ENCODE measurements around the gene KLK3.

DNA sequence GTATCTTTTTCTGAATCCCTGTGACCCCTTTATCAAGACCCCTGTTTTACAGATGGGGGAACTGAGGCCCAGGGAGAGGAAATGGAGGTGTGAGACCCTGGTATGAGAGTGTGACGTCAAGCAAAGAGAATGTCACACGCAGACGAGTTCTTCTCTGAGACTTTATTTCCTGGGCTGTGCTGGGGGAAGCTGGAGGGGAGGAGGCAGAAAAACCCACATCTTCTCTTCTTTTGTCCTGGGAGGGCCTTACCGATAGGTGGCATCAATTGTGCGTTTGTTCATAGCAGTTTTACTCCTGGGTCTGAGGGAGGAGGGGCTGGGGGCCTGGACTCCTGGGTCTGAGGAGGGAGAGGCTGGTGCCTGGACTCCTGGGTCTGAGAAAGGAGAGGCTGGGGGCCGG, 16.5 kb upstream of the KLK3 start:
- TF ChIP-seq CTCF (IDR thresholded peaks at IDR 0.05) (no peak), POLR2A (IDR thresholded peaks at IDR 0.05) (no peak)

Measured in heart left ventricle (tissue), 13 donors.